T-helper 9 cell (primary cell): ENCODE results near the gene TSGA10.
"Not testable (repeated sequence)": the region's sequence is repeated elsewhere in the genome, so short reads cannot be mapped to it uniquely, and the experiment has no call there.

Source experiments
- DNase-seq: peaks from one replicate; pipeline ENCODE4 v3.0.0-alpha.2; 2020
- total RNA-seq, 2 donors: gene quantifications; one replicate each; lab custom pipeline; 2026; lab: John Stamatoyannopoulos, UW

The TSGA10 gene, protein sequence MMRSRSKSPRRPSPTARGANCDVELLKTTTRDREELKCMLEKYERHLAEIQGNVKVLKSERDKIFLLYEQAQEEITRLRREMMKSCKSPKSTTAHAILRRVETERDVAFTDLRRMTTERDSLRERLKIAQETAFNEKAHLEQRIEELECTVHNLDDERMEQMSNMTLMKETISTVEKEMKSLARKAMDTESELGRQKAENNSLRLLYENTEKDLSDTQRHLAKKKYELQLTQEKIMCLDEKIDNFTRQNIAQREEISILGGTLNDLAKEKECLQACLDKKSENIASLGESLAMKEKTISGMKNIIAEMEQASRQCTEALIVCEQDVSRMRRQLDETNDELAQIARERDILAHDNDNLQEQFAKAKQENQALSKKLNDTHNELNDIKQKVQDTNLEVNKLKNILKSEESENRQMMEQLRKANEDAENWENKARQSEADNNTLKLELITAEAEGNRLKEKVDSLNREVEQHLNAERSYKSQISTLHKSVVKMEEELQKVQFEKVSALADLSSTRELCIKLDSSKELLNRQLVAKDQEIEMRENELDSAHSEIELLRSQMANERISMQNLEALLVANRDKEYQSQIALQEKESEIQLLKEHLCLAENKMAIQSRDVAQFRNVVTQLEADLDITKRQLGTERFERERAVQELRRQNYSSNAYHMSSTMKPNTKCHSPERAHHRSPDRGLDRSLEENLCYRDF
- total RNA-seq = 11.3 to 12.5 reads per million in 2 donors

GRCh38 chr2:99154643-99155536, at the start of gene TSGA10, which contains the start of gene LIPT1:
Gene TSGA10, minus strand, starts transcription at chr2:99154942. Its CDS starts 45,503 bp downstream, at chr2:99109439.
Gene LIPT1, plus strand, starts transcription at chr2:99154967. Its CDS starts 6,991 bp downstream, at chr2:99161958.
- peak; percentile 89 for DNase-seq

- no peak for DNase-seq
These were observed 47.4 kb upstream of the TSGA10 start for GRCh38 chr2:99201959-99202678.

- DNase-seq = no peak
These were observed 45.5 kb upstream of the TSGA10 start for GRCh38 chr2:99200076-99200800.

GRCh38 chr2:99198103-99198841, 43.5 kb upstream of the TSGA10 start:
- DNase-seq = no peak

DNA sequence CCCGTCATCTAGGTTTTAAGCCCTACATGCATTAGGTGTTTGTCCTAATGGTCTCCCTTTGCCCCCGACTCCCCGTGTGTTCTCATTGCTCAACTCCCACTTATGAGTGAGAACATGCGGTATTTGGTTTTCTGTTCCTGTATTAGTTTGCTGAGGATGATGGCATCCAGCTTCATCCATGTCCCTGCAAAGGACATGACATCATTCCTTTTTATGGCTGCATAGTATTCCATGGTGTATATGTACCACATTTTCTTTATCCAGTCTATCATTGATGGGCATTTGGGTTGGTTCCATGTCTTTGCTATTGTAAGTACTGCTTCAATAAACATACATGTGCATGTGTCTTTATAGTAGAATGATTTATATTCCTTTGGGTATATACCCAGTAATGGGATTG, 37.6 kb upstream of the TSGA10 start:
- not testable (repeated sequence) for DNase-seq

DNA sequence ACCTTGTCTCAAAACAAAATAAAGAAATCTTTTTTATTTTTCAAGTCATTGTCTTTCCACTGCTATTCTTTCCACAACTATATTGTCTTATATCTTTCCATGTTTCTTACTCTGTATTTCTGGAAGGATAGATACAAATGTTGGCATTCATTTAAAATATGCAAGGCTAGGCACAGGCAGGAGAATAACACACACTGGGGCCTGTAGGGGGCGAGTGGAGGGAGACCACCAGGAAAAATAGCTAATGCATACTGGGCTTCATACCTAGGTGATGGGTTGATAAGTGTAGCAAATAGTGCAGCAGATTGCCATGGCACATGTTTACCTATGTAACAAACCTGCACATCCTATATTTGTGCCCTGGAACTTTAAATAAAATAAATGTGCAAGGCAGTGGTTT, 35.8 kb upstream of the TSGA10 start:
- DNase-seq = no peak

DNA sequence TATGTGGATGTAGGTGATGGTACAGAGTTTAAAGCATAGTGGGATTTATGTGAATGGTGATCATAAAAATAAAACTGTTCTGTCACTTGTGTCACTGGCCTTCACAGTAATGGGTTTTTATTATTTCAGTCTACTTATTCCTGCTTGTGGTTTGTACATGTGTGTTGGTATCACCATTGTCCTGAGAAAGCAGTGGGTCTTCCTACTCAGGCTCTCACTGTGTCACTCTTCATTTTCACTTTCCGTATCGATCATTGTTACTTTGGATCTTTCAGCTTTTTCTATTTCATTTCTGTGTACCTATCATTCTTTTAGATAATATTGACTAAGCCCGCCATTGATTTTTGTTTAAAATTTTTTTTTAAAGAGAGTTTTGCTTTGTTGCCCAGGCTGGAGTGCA, 33.6 kb upstream of the TSGA10 start:
- DNase-seq = no peak

GRCh38 chr2:99187011-99187410, 32.3 kb upstream of the TSGA10 start:
- no peak for DNase-seq

DNA sequence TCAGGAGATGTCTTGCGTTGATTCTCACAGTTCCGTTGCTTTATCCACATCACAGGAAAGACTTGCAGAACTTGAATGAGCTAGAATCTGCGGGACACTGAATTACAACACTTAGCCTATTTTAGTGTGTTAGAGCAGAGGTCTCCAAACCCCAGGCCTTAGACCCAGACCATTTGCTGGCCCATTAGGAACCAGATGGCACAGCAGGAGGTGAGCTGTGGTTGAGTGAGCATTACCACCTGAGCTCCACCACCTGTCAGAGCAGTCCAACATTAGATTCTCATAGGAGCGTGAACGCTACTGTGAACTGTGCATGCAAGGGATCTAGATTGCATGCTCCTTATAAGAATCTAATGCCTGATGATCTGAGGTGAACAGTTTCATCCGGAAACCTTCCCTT, 30.1 kb upstream of the TSGA10 start:
- DNase-seq = no peak

GRCh38 chr2:99183025-99183424, 28.3 kb upstream of the TSGA10 start:
- DNase-seq = no peak

DNA sequence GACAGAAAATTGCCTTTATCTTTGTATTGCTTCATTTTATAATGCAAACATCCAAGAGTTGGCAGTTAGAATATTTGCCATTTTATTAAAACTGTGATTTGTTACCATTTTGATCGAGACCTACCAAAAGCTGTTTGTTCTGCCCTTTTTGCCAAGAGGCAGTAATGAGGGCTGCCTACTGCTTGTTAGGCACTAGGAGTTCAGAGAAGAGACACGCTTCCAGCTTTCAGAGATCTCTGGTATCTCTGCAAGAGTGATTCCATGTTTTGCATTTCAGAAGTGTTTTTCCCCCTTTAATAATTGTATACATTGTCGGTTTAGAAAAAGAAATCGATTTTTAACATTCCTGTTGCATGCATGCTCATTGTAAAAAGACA, 26.9 kb upstream of the TSGA10 start:
- DNase-seq = no peak

DNA sequence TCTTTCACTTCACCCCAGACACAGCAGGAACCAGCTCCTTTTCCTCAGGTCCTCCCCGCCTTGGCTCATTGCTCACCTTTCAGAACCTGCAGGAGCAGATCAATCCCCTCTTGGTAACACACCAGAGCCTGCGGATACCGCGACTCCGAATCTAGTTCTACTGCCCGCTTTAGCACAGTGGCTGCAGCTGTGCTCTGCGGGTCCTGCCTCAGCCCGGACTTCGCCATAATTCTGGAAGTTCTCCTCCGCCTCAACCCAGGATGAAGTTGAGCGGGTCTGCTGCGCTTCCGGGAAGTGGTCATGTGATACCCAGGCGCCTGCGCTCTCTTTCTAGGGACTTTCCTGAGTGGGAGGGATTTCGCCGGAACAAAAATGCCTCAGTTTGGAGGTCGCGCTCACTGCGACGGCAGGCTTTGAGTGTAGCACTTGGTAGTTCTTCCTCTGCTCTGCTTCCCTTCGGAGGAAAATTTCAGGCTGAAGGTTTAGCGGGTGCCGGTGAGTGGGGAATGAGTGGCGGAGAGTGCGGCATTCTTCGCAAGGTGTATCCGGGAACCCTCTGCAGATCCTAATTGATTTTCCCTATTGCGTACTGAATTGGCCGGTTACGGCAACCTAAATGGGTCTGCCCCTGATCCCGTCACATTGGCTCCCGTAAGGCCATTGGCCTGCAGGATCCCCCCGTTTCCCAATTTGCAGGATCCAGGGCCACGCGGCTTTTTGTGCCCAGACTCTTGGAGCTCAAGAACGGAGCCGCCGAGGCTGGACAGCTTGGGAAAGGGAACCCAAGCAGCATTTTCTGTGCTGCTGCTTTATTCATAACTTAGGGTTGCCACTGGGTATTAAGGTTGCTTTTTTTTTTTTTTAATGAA, 26.2 kb upstream of the TSGA10 start, which contains the start of the genes MITD1 and MRPL30:
Gene MITD1 (minus strand): TSS at position 304 of the 869 bp plus-strand sequence. CDS start 77 bp downstream, at position 227.
Gene MRPL30 (plus strand): TSS at position 430 of the 869 bp plus-strand sequence. CDS start 5,020 bp downstream, outside the sequence.
- peak; percentile 84 for DNase-seq

DNA sequence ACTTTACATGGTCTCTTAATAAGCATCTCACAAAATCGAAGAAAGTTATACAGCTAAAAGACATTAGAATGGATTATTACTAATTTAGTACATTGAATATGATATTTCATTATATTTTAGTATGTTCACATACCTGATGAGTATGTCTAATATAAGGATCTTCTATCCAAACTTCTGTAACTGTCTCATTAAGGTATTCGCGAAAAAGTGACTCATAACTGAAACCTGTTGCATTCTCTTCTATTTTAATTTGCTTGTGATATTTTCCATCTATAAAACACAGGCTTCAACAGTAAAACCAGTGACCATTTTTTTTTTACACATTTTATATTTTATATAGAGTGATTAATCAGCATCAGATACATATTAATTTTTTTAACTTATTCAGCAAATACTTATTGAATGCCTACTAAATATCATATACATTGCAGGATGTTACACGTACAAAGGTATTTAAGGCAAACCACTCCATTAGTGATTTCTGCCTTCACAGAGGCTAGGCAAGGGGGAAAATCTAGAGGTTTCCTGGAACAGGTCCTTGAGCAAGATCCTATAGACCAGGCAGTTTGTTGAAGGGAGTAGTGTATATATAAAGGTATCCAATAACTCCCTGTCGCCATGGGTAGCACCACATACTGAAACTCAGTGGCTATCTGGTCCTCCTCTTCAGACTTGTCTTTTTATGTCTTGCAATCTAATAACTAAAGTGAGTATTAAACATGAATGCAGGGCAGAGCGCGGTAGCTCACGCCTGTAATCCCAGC, 16.8 kb upstream of the TSGA10 start:
- no peak for DNase-seq

DNA sequence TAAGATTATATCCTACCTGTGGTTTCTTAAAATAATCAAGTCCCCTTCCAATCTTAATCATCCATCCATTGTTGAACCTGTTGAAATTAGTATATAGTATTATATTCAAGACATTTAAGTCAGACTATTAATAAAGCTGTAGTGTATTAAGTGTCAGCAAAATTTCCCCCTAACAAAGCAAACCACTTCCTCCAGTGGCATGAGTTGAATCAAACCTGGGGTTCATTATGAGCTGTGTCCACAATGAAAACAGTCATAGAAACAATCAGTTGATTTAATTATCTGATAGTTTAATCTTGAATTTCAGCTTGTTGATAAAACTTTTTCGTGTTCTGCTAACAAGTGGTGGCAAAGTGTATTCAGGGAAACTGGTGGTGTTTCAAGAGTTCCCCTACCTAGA, 14.8 kb upstream of the TSGA10 start:
- no peak for DNase-seq

DNA sequence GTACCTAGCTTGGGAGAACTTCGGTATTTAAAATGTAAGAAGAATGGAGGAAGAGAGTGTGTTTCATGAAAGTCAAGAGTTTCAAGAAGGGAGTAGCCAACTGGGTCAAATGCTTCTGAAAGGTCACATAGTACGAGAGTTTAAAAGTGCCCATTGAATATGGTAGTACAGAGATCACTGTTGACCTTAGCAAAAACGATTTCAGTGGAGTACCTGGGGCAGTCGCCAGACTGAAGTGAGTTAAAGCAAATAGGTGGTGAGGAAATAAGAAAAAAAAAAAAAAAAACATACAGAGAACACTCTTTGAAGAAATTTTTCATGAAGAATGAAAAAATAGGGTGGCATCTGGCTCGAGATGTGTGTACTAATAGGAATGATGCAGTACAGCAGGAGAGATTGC, 11.5 kb upstream of the TSGA10 start:
- no peak for DNase-seq

GRCh38 chr2:99159594-99159993, 4.9 kb upstream of the TSGA10 start:
- DNase-seq = no peak

DNA sequence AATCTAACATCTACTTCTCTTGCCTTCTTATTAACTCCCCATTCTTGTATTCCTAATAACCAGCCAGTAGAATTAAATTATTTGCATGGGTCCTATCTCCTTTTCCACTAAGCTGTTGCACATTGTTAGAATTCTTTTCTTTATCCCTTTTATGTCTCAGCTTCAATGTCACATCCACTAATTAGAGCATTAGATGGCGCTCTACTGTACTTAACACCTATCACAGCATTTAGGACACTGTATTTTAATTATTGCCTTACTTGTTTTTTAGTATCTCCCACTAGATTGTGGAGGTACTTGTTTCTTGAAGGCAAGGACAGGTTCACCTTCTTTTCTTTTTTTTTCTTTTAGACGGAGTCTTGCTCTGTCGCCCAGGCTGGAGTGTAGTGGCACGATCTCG, 3.9 kb upstream of the TSGA10 start:
- DNase-seq = no peak

DNA sequence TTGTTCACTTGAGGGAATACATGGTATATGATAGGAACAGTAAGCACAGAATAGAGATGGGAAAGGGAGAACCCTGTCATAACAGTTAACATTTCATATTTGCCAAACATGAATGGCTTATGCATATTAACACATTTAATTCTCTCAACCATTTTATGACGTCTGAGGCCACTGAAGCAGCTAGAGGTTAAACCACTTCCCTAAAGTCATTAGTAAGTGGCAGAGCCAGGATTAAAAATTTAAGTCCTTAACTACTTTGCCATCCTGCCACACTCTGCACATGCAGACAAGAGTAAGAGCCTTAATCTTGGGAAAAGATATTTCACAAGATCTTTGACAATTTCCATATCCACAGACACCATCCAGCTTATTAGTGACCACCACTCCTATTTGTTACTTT, 2.1 kb upstream of the TSGA10 start:
- DNase-seq = no peak
